ENCODE measurements around the gene CHST9. TPM values are rescaled to one million over a fixed set of nuclear protein-coding genes. Genes with fewer than 3 reads are reported as not detected.

The CHST9 gene
- total and polyA plus RNA-seq, 4 donors: 0.42 to 6.4 (median 1.4) TPM

- 85% methylated on average over 1 of the region's 1 CpG for WGBS
- no peak overlapping the region for H3K4me3 ChIP-seq (ENCODE audit: low read depth in 1 of 3, low read length in 3 of 3)
Measured at GRCh38 chr18:26869640-26870039, 315.5 kb downstream of the CHST9 start.

GRCh38 chr18:26868968-26869586 lies 316.0 kb downstream of the CHST9 start:
- Histone ChIP-seq H3K36me3 (ENCODE audit: control insufficient read depth in 4 of 4, insufficient read depth in 3 of 4, low read depth in 1 of 4, low read length in 3 of 4) (no peaks in the 10 kb centered on the region), H3K9ac (ENCODE audit: low read depth in 1 of 2, low read length in 2 of 2) (no peak overlapping the region), H3K4me3 (ENCODE audit: low read depth in 1 of 3, low read length in 3 of 3) (no peak overlapping the region), H3K4me1 (ENCODE audit: control insufficient read depth in 4 of 4, insufficient read depth in 4 of 4, low read length in 3 of 4) (no peaks in the 10 kb centered on the region), H3K27ac (ENCODE audit: low read depth in 1 of 2, low read length in 2 of 2) (no peak overlapping the region), H3K27me3 (ENCODE audit: control insufficient read depth in 4 of 4, insufficient read depth in 4 of 4, low read length in 3 of 4) (no peaks in the 10 kb centered on the region), H3K9me3 (ENCODE audit: control insufficient read depth in 4 of 4, low read length in 3 of 4) (no peaks in the 10 kb centered on the region)
- DNase-seq (ENCODE audit: low spot score): no peak
- TF ChIP-seq NR2F2 (IDR thresholded peaks at IDR 0.05) (no peak), GABPA (IDR thresholded peaks at IDR 0.05 in 1 of 2, conservative IDR thresholded peaks at IDR 0.05 in 1 of 2) (no peak), RXRA (IDR thresholded peaks at IDR 0.05) (no peak), ZBTB33 (IDR thresholded peaks at IDR 0.05) (no peak), HNF4G (IDR thresholded peaks at IDR 0.05) (no peak), TAF1 (conservative IDR thresholded peaks at IDR 0.05) (no peak)
- WGBS: 67% methylated on average over 6 of the region's 6 CpGs

More at GRCh38 chr18:26869640-26870039, 315.5 kb downstream of the CHST9 start:
- no peaks in the 10 kb centered on the region for H3K27me3 ChIP-seq (ENCODE audit: control insufficient read depth in 4 of 4, insufficient read depth in 4 of 4, low read length in 3 of 4)
- no peaks in the 10 kb centered on the region for H3K4me1 ChIP-seq (ENCODE audit: control insufficient read depth in 4 of 4, insufficient read depth in 4 of 4, low read length in 3 of 4)
- H3K9ac ChIP-seq (ENCODE audit: low read depth in 1 of 2, low read length in 2 of 2): no peak overlapping the region
- TF ChIP-seq NR2F2 (IDR thresholded peaks at IDR 0.05) (no peak), FOXA2 (IDR thresholded peaks at IDR 0.05) (no peak), RXRA (IDR thresholded peaks at IDR 0.05) (no peak), REST (IDR thresholded peaks at IDR 0.05) (no peak), SP1 (IDR thresholded peaks at IDR 0.05) (no peak)
- TF ChIP-seq, protein P1, sequence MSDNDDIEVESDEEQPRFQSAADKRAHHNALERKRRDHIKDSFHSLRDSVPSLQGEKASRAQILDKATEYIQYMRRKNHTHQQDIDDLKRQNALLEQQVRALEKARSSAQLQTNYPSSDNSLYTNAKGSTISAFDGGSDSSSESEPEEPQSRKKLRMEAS (IDR thresholded peaks at IDR 0.05): no peak
- no peaks in the 10 kb centered on the region for H3K9me3 ChIP-seq (ENCODE audit: control insufficient read depth in 4 of 4, low read length in 3 of 4)
- DNase-seq (ENCODE audit: low spot score): no peak
- no peaks in the 10 kb centered on the region for H3K36me3 ChIP-seq (ENCODE audit: control insufficient read depth in 4 of 4, insufficient read depth in 3 of 4, low read depth in 1 of 4, low read length in 3 of 4)
- no peak overlapping the region for H3K27ac ChIP-seq (ENCODE audit: low read depth in 1 of 2, low read length in 2 of 2)

- no peak for DNase-seq (ENCODE audit: low spot score)
- Histone ChIP-seq H3K36me3 (ENCODE audit: control insufficient read depth in 4 of 4, insufficient read depth in 3 of 4, low read depth in 1 of 4, low read length in 3 of 4) (no peaks in the 10 kb centered on the region), H3K4me1 (ENCODE audit: control insufficient read depth in 4 of 4, insufficient read depth in 4 of 4, low read length in 3 of 4) (peaks cover 0 to 8% (median 5%) of the 10 kb centered on the region in 4 donors), H3K27ac (ENCODE audit: low read depth in 1 of 2, low read length in 2 of 2) (no peak overlapping the region), H3K9me3 (ENCODE audit: control insufficient read depth in 4 of 4, low read length in 3 of 4) (no peaks in the 10 kb centered on the region), H3K27me3 (ENCODE audit: control insufficient read depth in 4 of 4, insufficient read depth in 4 of 4, low read length in 3 of 4) (no peaks in the 10 kb centered on the region), H3K4me3 (ENCODE audit: low read depth in 1 of 3, low read length in 3 of 3) (no peak overlapping the region), H3K9ac (ENCODE audit: low read depth in 1 of 2, low read length in 2 of 2) (no peak overlapping the region)
- WGBS: 87% methylated on average over 4 of the region's 4 CpGs
- TF ChIP-seq, protein P2, sequence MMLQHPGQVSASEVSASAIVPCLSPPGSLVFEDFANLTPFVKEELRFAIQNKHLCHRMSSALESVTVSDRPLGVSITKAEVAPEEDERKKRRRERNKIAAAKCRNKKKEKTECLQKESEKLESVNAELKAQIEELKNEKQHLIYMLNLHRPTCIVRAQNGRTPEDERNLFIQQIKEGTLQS (IDR thresholded peaks at IDR 0.05): no peak
- TF ChIP-seq HNF4A (conservative IDR thresholded peaks at IDR 0.05) (no peak), REST (IDR thresholded peaks at IDR 0.05) (no peak), HNF4G (IDR thresholded peaks at IDR 0.05) (no peak), GABPA (IDR thresholded peaks at IDR 0.05 in 1 of 2, conservative IDR thresholded peaks at IDR 0.05 in 1 of 2) (no peak), ZBTB33 (IDR thresholded peaks at IDR 0.05) (no peak), YY1 (IDR thresholded peaks at IDR 0.05) (no peak), EGR1 (IDR thresholded peaks at IDR 0.05; ENCODE audit: low read depth in 2 of 2) (no peak), FOXA2 (IDR thresholded peaks at IDR 0.05) (no peak)
- TF ChIP-seq, protein P1 (IDR thresholded peaks at IDR 0.05): no peak
Measured at GRCh38 chr18:26867471-26867870, 317.6 kb downstream of the CHST9 start.

Measured in liver (tissue), 9 donors.